Body of pancreas (tissue), 4 donors: ENCODE measurements around the gene LSG1. TPM values are rescaled to one million over a fixed set of nuclear protein-coding genes. Genes with fewer than 3 reads are reported as not detected.

Experiments used
- ATAC-seq: fragments of 150-250 bp; one replicate; pipeline ENCODE4 v1.9.1; 2016
- DNase-seq, 4 donors: peaks; one replicate each; pipeline ENCODE4 v3.0.0-alpha.2; 2019
- H3K27ac ChIP-seq, 4 donors: fragments of 200-600 bp; sonication (generic); 1 replicate in 3 of 4; 2 replicates in 1 of 4; pipeline versions ENCODE4 v1.5.1 to v1.6.1; 2016 to 2019; ENCODE audit warnings: mild to moderate bottlenecking in 1 of 4, mixed read lengths in 1 of 4, moderate library complexity in 1 of 4
- H3K27me3 ChIP-seq, 2 donors: fragments of 200-600 bp; sonication (generic); one replicate each; pipeline ENCODE4 v1.6.0; 2016; ENCODE audit warnings: mild to moderate bottlenecking in 1 of 2
- H3K36me3 ChIP-seq, 2 donors: fragments of 200-600 bp; sonication (generic); replicated peaks in 1 of 2; 2 replicates each; pipeline ENCODE4 v1.5.1; 2016; ENCODE audit warnings: low read depth in 2 of 2; ENCODE audit not compliant: insufficient read depth in 1 of 2
- H3K4me1 ChIP-seq: fragments of 200-600 bp; sonication (generic); one replicate; pipeline ENCODE4 v1.6.0; 2016
- H3K4me3 ChIP-seq, 2 donors: fragments of 200-600 bp; sonication (generic); 1 replicate in 1 of 2; 2 replicates in 1 of 2; pipeline ENCODE4 v1.5.1; 2016 to 2019
- H3K9me3 ChIP-seq, 3 donors: fragments of 200-600 bp; sonication (generic); 1 replicate in 2 of 3; 2 replicates in 1 of 3; pipeline ENCODE4 v1.5.1; 2016
- POLR2A ChIP-seq, 3 donors: fragments of 450-650 bp; IDR thresholded peaks; one replicate each; pipeline ENCODE4 v1.6.1; 2016; ENCODE audit warnings: antibody characterized with exemption in 3 of 3, mild to moderate bottlenecking in 2 of 3
- whole genome bisulfite sequencing, 2 donors: methylation state at CpG; one replicate each; pipeline ENCODE4 v1.1.5; 2017; 5-methylcytosine and 5-hydroxymethylcytosine counted together
- intact Hi-C: fragments of 100-400 bp; cut with DNase I; formaldehyde crosslinking; loops from one replicate; pipeline ENCODE4 v1.15.1; 2023
- total RNA-seq, 2 donors: library from RNA; depleted of rRNA; stranded (reverse); fragments of >200 nt; gene quantifications; one replicate each; pipeline ENCODE4 v1.1.0, GENCODE V29; 2016
- TF ChIP-seq, protein P1 (sequence below), 7 experiments: fragments of 450-650 bp in 4 of 7; fragments of 200-600 bp in 3 of 7; sonication (generic) in 3 of 7; IDR thresholded peaks; one replicate each; pipeline ENCODE4 v1.5.1; 2016 to 2019; ENCODE audit warnings: antibody characterized with exemption in 7 of 7

LSG1 gene
- total RNA-seq, 2 donors from 2014 or later, result 30.1 to 36.9 TPM

DNA sequence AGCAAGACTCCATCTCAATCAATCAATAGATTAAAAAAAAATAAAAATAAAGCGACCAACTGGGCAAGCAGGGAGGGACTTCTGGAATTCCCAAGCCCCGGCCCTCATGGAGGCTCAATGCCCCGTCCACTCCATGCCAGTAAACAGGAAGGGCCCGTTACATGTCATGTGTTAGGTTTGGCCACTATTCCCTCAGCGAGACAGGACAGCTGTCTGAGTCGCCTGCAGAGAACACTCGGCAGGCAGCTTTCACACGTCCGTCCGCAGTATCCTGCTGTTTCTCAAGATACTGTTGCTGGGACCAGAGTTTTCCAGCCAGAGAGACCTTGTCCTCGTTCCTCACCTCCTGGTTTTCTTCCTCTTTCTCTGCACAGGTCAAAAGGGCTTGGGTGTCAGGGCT lies 56.8 kb downstream of the LSG1 start:
- intact Hi-C loops, result no loop called here
- TF ChIP-seq POLR2A (IDR thresholded peaks at IDR 0.05), result no peak
- TF ChIP-seq, protein P1, sequence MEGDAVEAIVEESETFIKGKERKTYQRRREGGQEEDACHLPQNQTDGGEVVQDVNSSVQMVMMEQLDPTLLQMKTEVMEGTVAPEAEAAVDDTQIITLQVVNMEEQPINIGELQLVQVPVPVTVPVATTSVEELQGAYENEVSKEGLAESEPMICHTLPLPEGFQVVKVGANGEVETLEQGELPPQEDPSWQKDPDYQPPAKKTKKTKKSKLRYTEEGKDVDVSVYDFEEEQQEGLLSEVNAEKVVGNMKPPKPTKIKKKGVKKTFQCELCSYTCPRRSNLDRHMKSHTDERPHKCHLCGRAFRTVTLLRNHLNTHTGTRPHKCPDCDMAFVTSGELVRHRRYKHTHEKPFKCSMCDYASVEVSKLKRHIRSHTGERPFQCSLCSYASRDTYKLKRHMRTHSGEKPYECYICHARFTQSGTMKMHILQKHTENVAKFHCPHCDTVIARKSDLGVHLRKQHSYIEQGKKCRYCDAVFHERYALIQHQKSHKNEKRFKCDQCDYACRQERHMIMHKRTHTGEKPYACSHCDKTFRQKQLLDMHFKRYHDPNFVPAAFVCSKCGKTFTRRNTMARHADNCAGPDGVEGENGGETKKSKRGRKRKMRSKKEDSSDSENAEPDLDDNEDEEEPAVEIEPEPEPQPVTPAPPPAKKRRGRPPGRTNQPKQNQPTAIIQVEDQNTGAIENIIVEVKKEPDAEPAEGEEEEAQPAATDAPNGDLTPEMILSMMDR (IDR thresholded peaks at IDR 0.05), result no peak
- ATAC-seq, result no peak
- DNase-seq, result no peak
- H3K4me1 ChIP-seq, result no peaks in the 10 kb centered on the region
- no peaks in the 10 kb centered on the region for H3K9me3 ChIP-seq
- WGBS, 2 donors, result 87% methylated on average over 11 of the region's 11 CpGs
- H3K27me3 ChIP-seq, result no peaks in the 10 kb centered on the region
- no peaks in the 10 kb centered on the region for H3K36me3 ChIP-seq
- H3K27ac ChIP-seq, result no peak overlapping the region
- H3K4me3 ChIP-seq, result no peak overlapping the region

DNA sequence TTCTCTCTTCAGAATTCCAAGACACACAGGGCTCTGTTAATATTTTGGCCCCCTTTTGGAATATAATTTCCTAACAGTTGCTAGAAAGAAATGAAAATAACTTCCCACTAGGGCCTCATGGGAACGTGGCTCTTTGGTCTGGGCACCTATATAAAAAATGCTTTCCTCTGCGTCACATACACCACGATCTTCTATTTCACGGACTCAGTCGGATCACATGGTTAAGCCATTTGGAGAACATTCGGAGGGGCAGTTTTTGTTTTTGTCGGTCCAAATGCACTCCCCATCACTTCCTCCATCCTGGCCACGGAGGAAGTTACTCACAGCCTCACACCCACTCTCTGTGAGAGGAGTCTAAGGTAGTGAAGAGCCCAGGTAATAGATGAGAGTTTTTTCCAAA lies 59.8 kb downstream of the LSG1 start:
- no peaks in the 10 kb centered on the region for H3K9me3 ChIP-seq
- H3K4me3 ChIP-seq, result no peak overlapping the region
- no peaks in the 10 kb centered on the region for H3K27me3 ChIP-seq
- WGBS, 2 donors, result 69 to 78% methylated on average over 8 of the region's 8 CpGs
- ATAC-seq (no peak), DNase-seq (no peak)
- no peaks in the 10 kb centered on the region for H3K36me3 ChIP-seq
- TF ChIP-seq, protein P1 (IDR thresholded peaks at IDR 0.05), result no peak
- no peak for TF ChIP-seq POLR2A (IDR thresholded peaks at IDR 0.05)
- intact Hi-C loops, result no loop called here
- no peaks in the 10 kb centered on the region for H3K4me1 ChIP-seq
- H3K27ac ChIP-seq, result no peak overlapping the region

DNA sequence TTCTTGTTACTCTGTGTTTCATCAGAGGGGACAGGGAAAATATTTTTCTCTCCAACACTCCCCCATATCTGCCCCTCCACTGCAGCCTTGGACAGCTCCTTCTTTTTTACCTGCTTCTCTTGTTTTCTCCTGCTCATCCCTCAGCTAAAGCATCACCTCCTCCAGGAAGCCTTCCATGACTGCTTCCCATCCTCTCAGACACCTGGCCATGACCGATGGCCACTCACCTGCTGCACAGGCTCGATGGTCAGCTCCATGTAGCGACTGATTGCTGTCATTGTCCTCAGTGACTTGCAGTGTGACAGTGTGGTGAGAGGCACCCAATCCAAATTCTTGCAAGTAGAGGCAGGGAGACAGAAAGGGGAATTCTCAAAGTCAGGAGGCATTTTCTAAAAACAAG lies 61.3 kb downstream of the LSG1 start:
- Histone ChIP-seq H3K27ac (no peak overlapping the region), H3K36me3 (no peaks in the 10 kb centered on the region), H3K4me3 (no peak overlapping the region), H3K9me3 (no peaks in the 10 kb centered on the region), H3K4me1 (no peaks in the 10 kb centered on the region), H3K27me3 (no peaks in the 10 kb centered on the region)
- WGBS, 2 donors, result 69 to 82% methylated on average over 3 of the region's 3 CpGs
- no peak for DNase-seq
- intact Hi-C loops, result no loop called here
- TF ChIP-seq, protein P1 (IDR thresholded peaks at IDR 0.05), result no peak
- no peak for TF ChIP-seq POLR2A (IDR thresholded peaks at IDR 0.05)
- no peak for ATAC-seq

DNA sequence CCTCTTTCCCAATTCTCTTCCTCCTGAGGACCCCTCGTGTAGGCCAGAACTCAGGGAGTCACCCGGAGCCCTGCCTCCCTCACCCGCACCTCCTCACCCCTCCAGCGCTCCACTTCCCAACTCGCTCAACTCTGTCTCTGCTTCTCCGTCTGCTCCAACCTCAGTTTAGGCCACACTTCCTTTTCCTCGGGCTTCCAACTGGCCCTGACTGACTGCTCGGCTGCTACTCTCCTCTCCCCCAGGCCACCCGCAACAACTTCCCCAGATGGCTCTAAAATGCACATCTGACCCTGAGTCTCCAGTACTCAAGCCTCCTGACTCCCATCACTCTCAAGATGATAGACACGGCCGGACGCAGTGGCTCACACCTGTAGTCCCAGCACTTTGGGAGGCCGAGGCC lies 62.4 kb downstream of the LSG1 start:
- TF ChIP-seq, protein P1 (IDR thresholded peaks at IDR 0.05), result no peak
- no peak for TF ChIP-seq POLR2A (IDR thresholded peaks at IDR 0.05)

DNA sequence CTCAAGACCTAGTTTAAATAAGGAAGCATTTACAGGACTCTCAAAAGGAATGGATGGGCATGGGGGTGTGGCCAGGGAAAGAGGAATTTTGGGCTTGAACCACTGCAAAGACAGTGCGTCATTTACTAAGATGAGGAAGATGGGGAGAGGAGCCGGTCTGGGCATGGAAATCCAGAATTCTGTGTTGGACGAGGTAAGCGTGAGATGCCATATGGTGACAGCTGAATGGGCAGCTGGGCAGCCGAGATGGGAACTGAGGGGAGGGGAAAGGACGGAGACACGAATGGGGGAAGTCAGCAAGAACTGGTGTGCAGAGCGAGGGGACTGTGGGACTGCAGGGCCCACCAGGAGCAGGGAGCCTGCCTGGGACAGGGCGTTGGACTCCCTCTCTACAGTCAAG lies 63.0 kb downstream of the LSG1 start:
- ATAC-seq, result no peak
- Histone ChIP-seq H3K4me1 (no peaks in the 10 kb centered on the region), H3K27me3 (no peaks in the 10 kb centered on the region), H3K27ac (no peak overlapping the region), H3K9me3 (no peaks in the 10 kb centered on the region), H3K4me3 (no peak overlapping the region), H3K36me3 (no peaks in the 10 kb centered on the region)
- intact Hi-C loops, result no loop called here
- no peak for DNase-seq
- no peak for TF ChIP-seq POLR2A (IDR thresholded peaks at IDR 0.05)
- TF ChIP-seq, protein P1 (IDR thresholded peaks at IDR 0.05), result no peak
- WGBS, 2 donors, result 80 to 82% methylated on average over 8 to 9 of the region's 9 CpGs

More for the DNA sequence above, 62.4 kb downstream of the LSG1 start:
- ATAC-seq (no peak), DNase-seq (no peak)
- WGBS, 2 donors, result 76 to 86% methylated on average over 13 of the region's 13 CpGs
- intact Hi-C loops, result no loop called here
- Histone ChIP-seq H3K36me3 (no peaks in the 10 kb centered on the region), H3K27ac (no peak overlapping the region), H3K4me3 (no peak overlapping the region), H3K4me1 (no peaks in the 10 kb centered on the region), H3K9me3 (no peaks in the 10 kb centered on the region), H3K27me3 (no peaks in the 10 kb centered on the region)
